ENCODE data around the gene PCDHGA6.
"Not testable (repeated sequence)": the region's sequence is repeated elsewhere in the genome, so short reads cannot be mapped to it uniquely, and the experiment has no call there.

The PCDHGA6 gene

DNA sequence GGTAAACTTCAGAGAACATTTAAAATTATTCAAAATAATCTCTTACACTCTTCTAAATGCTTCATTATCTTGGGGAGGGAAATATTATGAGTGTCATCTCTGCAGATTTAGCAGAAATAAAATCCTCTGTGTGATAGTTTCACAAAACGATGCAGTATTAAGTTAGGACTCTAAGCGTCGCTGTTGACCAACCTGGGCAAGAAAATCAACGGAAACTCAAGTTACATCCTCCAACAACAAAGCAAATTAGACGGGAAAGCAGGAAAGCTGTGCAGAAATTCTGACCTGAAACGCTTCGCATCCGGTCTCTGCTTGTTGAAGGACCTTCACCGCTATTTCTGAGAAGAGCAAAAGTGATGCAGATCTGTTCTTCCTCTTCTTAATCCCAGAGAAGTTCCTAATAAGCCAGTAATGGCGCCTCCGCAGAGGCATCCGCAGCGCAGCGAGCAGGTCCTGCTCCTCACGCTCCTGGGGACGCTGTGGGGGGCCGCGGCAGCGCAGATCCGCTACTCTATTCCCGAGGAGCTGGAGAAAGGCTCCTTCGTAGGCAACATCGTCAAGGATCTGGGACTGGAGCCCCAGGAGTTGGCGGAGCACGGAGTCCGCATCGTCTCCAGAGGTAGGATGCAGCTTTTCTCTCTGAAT, at the start of gene PCDHGA6:
Gene PCDHGA6 (plus strand): TSS at position 219 of the 645 bp plus-strand sequence. CDS start 193 bp downstream, at position 412.
- DNase-seq (ENCODE audit: low spot score) (no peak), FAIRE-seq (no peak)

DNA sequence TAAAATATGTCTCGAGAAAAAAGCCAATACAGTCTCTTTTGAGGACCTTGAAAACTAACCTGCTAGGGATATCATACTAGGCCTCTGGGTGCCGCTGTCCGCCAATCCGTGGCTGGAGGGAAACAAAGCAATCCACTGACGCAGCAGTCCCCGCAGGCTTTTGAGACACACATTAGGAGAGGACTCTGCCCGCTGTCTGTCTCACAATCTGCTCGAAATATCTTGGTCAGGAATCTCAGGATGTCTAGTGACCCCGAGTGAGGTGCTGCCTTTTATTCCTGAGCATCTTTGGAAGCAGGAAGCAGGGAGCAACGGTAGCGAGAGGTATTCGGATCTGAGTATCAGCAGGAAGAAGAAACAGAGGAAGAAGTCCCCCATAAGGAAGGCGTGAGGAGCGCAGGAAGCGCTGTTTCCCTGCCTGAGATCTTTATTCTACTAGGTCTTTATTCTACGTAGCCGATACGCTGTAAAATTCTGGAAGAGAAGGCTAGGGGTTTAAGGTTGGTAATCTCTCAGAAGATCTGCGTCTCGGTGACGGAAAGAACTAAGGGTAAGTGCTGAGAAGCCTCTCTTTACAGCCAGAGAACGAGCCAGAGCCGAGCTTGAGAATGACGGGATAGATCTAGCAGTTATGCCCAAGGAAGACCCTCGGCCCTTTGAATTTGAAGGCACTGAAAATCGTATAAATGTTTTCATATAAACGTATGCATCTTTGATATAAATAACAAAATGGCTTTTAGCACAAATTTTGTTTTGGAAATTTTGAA, 47.4 kb upstream of the PCDHGA6 start:
- no peak for DNase-seq (ENCODE audit: low spot score)
- FAIRE-seq, result no peak

GRCh38 chr5:141328231-141328630, 45.5 kb upstream of the PCDHGA6 start:
- FAIRE-seq, result no peak
- DNase-seq (ENCODE audit: low spot score), result no peak

GRCh38 chr5:141330299-141331080, 43.2 kb upstream of the PCDHGA6 start, which contains the start of gene PCDHGA1:
Gene PCDHGA1 (plus strand): TSS chr5:141330514.
- FAIRE-seq, result no peak
- DNase-seq (ENCODE audit: low spot score), result no peak

- not testable (repeated sequence) for DNase-seq (ENCODE audit: low spot score); FAIRE-seq
Observed at GRCh38 chr5:141332571-141332970, 41.1 kb upstream of the PCDHGA6 start.

GRCh38 chr5:141338538-141339306, 35.0 kb upstream of the PCDHGA6 start, which contains the start of gene PCDHGA2:
Gene PCDHGA2 (plus strand): TSS chr5:141338760.
- DNase-seq (ENCODE audit: low spot score) (no peak), FAIRE-seq (no peak)

- not testable (repeated sequence) for DNase-seq (ENCODE audit: low spot score); FAIRE-seq
Observed at GRCh38 chr5:141340781-141341354, 32.8 kb upstream of the PCDHGA6 start.

- no peak for DNase-seq (ENCODE audit: low spot score)
- FAIRE-seq, result no peak
Observed at GRCh38 chr5:141342773-141343172, 30.9 kb upstream of the PCDHGA6 start.

DNA sequence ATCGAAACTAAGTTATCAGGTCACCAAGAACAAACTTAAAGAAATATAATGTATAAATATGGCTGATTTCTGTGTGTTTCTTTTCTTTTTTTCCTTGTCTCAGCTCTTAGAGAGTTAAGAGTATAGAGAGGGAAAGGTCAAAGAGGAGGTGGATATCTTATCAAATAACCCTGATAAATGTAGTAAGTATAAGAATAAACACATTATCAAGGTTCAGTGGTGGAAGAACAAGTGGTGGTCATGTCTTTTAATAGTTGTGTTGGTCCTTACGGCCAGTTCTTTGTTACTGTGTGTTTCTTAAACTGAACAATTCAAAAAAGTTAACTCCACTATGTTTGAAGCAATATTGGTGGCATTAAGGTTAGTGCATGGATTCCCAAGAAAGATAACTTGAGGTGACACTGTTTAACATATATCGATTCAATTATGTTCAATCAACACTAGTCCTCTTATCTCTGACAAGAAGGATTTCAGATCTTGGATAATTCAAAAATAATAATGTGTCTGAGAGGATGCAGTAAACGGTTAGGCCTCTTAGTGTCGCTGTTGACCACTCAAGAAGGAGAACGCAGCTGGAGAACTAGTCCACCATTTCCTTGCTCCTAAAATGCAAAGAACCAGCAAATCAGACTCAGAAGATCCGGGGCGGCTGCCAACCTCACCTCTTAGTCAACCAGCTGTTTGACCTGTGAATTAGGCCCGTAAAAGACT, 30.3 kb upstream of the PCDHGA6 start, which contains the start of gene PCDHGA3:
Gene PCDHGA3 (plus strand): TSS at position 588 of the 711 bp plus-strand sequence. CDS start 205 bp downstream, outside the sequence.
- no peak for DNase-seq (ENCODE audit: low spot score)
- FAIRE-seq, result no peak

DNA sequence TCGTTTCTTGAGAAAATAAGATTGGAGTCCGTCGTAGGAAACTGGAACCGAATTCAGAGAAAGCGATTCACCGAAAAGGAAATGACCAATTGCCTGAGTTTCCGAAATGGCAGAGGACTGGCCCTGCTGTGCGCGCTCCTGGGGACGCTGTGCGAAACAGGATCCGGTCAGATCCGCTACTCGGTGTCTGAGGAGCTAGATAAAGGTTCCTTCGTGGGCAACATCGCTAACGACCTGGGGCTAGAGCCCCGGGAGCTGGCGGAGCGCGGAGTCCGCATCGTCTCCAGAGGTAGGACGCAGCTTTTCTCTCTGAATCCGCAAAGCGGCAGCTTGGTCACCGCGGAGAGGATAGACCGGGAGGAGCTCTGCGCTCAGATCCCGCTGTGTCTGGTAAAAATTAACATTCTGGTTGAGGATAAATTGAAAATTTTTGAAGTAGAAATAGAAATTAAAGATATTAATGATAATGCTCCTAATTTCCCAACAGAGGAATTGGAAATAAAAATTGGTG, 29.7 kb upstream of the PCDHGA6 start:
- FAIRE-seq (no peak), DNase-seq (ENCODE audit: low spot score) (no peak)

DNA sequence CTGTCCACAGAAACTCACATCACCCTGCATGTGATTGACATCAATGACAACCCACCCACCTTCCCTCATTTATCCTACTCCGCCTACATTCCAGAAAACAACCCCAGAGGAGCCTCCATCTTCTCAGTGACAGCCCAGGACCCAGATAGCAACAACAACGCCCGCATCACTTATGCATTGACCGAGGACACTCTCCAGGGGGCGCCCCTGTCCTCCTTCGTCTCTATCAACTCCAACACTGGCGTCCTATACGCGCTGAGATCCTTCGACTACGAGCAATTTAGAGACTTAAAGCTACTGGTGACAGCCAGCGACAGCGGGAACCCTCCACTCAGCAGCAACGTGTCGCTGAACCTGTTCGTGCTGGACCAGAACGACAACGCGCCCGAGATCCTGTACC, 28.4 kb upstream of the PCDHGA6 start:
- FAIRE-seq, result no peak
- DNase-seq (ENCODE audit: low spot score), result no peak

DNA sequence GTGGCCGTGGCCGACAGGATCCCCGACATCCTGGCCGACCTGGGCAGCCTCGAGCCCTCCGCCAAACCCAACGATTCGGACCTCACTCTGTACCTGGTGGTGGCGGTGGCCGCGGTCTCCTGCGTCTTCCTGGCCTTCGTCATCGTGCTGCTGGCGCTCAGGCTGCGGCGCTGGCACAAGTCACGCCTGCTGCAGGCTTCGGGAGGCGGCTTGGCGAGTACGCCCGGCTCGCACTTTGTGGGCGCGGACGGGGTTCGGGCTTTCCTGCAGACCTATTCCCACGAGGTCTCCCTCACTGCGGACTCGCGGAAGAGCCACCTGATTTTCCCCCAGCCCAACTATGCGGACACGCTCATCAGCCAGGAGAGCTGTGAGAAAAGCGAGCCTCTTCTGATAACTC, 27.7 kb upstream of the PCDHGA6 start:
- not testable (repeated sequence) for FAIRE-seq; DNase-seq (ENCODE audit: low spot score)

GRCh38 chr5:141349917-141350619, 23.6 kb upstream of the PCDHGA6 start, which contains the start of gene PCDHGB1:
Gene PCDHGB1 (plus strand): TSS chr5:141350099. CDS start chr5:141350261, 162 bp downstream.
- FAIRE-seq, result no peak

DNA sequence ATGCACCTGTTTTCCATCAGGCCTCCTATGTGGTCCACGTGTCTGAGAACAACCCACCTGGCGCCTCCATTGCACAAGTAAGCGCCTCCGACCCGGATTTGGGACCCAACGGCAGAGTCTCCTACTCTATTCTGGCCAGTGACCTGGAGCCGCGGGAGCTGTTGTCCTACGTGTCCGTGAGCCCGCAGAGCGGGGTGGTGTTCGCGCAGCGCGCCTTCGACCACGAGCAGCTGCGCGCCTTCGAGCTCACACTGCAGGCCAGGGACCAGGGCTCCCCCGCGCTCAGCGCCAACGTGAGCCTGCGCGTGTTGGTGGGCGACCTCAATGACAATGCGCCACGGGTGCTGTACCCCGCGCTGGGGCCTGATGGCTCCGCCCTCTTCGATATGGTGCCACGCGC, 22.1 kb upstream of the PCDHGA6 start:
- no peak for DNase-seq (ENCODE audit: low spot score)
- no peak for FAIRE-seq

More at GRCh38 chr5:141349917-141350619, 23.6 kb upstream of the PCDHGA6 start, which contains the start of gene PCDHGB1:
- DNase-seq (ENCODE audit: low spot score), result no peak

DNA sequence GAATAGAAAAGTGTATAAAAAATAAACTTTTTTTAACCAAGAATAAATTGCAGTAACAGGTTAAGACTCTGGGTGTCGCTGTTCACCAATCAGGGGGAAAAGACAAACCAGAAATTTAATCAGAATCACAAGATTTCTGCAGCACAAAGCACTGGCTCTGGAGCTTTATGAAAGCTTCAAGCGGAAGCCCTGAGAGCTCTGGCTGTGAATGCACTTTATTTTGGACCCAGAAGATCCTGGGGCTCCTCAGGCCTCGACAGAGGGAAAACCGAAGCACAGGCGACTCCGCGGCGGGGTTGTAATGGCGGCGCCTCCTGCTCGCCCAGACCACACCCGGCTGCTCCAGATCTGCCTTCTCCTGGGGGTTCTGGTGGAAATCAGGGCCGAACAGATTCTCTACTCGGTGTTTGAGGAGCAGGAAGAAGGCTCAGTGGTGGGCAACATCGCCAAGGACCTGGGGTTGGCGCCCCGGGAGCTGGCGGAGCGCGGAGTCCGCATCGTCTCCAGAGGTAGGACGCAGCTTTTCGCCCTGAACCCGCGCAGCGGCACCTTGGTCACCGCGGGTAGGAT, 18.7 kb upstream of the PCDHGA6 start, which contains the start of gene PCDHGA4:
Gene PCDHGA4 (plus strand): TSS at position 122 of the 570 bp plus-strand sequence. CDS start 87 bp downstream, at position 209.
- no peak for FAIRE-seq
- no peak for DNase-seq (ENCODE audit: low spot score)

GRCh38 chr5:141355641-141356040, 18.1 kb upstream of the PCDHGA6 start:
- DNase-seq (ENCODE audit: low spot score) (no peak), FAIRE-seq (no peak)

GRCh38 chr5:141356133-141356532, 17.6 kb upstream of the PCDHGA6 start:
- DNase-seq (ENCODE audit: low spot score) (no peak), FAIRE-seq (no peak)

GRCh38 chr5:141356950-141357349, 16.7 kb upstream of the PCDHGA6 start:
- FAIRE-seq, result no peak
- no peak for DNase-seq (ENCODE audit: low spot score)

Data from RCC 7860 (cell line).